Sigmoid colon (tissue), 4 donors: Measurements from ENCODE around the gene BANP.

ENCODE experiments used
- CTCF ChIP-seq, 4 experiments: fragments of 450-650 bp in 3 of 4; fragments of 200-600 bp in 1 of 4; IDR thresholded peaks; one replicate each; pipeline ENCODE4 v1.5.1; 2016 to 2019; ENCODE audit warnings: antibody characterized with exemption in 4 of 4, mild to moderate bottlenecking in 3 of 4, moderate library complexity in 2 of 4
- POLR2A ChIP-seq, 2 donors: fragments of 450-650 bp; IDR thresholded peaks; one replicate each; pipeline ENCODE4 v1.6.1; 2016; ENCODE audit warnings: antibody characterized with exemption in 2 of 2, mild to moderate bottlenecking in 2 of 2, moderate library complexity in 2 of 2
- POLR2AphosphoS5 ChIP-seq, 4 donors: sonication (generic); formaldehyde crosslinking; IDR thresholded peaks; one replicate each; pipeline ENCODE4 v1.6.1; 2017; ENCODE audit warnings: antibody characterized with exemption in 4 of 4

DNA sequence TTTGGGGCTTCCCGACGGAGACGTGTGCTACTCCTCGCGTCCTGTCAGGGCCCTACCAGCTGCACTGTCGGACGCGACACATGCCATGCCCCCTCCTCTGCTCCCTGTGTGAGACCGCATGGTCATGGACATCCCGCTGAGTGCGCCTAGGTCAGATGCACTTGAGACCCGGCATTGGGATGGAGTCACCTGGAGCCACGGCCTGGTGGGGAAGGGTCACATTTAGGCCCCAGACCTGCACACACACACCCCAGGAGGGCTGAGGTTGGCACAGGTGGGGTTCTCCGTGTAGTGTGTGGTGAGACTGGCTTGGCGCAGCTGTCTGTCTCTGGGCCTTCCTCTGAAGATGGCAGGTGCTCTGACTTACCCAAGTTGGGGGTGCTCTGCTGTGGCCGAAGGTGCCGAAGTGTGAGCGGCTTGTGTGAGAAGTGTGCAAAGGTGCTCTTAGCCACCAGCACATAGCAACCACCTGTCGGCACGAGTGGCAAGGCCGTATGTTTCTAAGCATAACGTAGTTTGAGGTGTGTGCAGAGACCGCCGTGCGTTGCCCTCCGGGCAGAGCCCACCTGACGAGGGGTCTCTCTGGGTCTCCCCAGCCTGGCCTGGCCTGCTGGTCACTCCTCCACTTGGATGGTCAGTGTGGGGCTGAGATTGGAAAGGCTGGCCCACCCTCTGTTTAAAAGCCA, 108.6 kb downstream of the BANP start:
- no peak for TF ChIP-seq POLR2A (IDR thresholded peaks at IDR 0.05)
- no peak for TF ChIP-seq CTCF (IDR thresholded peaks at IDR 0.05)
- no peak for TF ChIP-seq POLR2AphosphoS5 (IDR thresholded peaks at IDR 0.05)
